Smooth muscle cell (in vitro differentiated cells): ENCODE data around the gene NECTIN2. TPM values are rescaled to one million over a fixed set of nuclear protein-coding genes. Genes with fewer than 3 reads are reported as not detected.

Source experiments
- DNase-seq: peaks from one replicate; lab custom pipeline; 2025; ENCODE audit not compliant: unreplicated experiment; lab: John Stamatoyannopoulos, UW
- H2AFZ ChIP-seq: fragments of 200-600 bp; sonication (generic); 2 replicates; pipeline ENCODE4 v1.6.0; 2016; ENCODE audit warnings: antibody characterized with exemption, low read depth, mild to moderate bottlenecking
- H3F3A ChIP-seq: fragments of 200-600 bp; sonication (generic); 2 replicates; pipeline ENCODE4 v1.6.0; 2017; ENCODE audit warnings: antibody characterized with exemption, low read depth
- H3K27ac ChIP-seq: fragments of 200-600 bp; sonication (generic); 2 replicates; pipeline ENCODE4 v1.5.1; 2016; ENCODE audit warnings: low read depth, mild to moderate bottlenecking
- H3K27me3 ChIP-seq: fragments of 200-600 bp; sonication (generic); 2 replicates; pipeline ENCODE4 v1.6.1; 2016; ENCODE audit warnings: low read depth, mild to moderate bottlenecking
- H3K36me3 ChIP-seq: fragments of 200-600 bp; sonication (generic); 2 replicates; pipeline ENCODE4 v1.5.1; 2016; ENCODE audit warnings: low read depth
- H3K4me1 ChIP-seq: fragments of 200-600 bp; sonication (generic); 2 replicates; pipeline ENCODE4 v1.5.1; 2016; ENCODE audit warnings: low read depth
- H3K4me2 ChIP-seq: fragments of 200-600 bp; sonication (generic); 2 replicates; pipeline ENCODE4 v1.6.0; 2016; ENCODE audit warnings: mild to moderate bottlenecking
- H3K4me3 ChIP-seq: fragments of 200-600 bp; sonication (generic); 2 replicates; pipeline ENCODE4 v1.5.1; 2016; ENCODE audit warnings: mild to moderate bottlenecking
- H3K79me2 ChIP-seq: fragments of 200-600 bp; sonication (generic); 2 replicates; pipeline ENCODE4 v1.6.0; 2016; ENCODE audit warnings: low read depth, mild to moderate bottlenecking
- H3K9ac ChIP-seq: fragments of 200-600 bp; sonication (generic); 2 replicates; pipeline ENCODE4 v1.6.0; 2016; ENCODE audit warnings: low read depth
- H3K9me3 ChIP-seq: fragments of 200-600 bp; sonication (generic); replicated peaks from 2 replicates; pipeline ENCODE4 v1.5.1; 2016; ENCODE audit warnings: low read depth
- H4K20me1 ChIP-seq: fragments of 200-600 bp; sonication (generic); 2 replicates; pipeline ENCODE4 v1.6.0; 2016; ENCODE audit warnings: low read depth
- WGBS: methylation state at CpG from one replicate; pipeline ENCODE4 v1.1.7; 2016; ENCODE audit warnings: low lambda C conversion rate; 5-methylcytosine and 5-hydroxymethylcytosine counted together
- polyA plus RNA-seq: library from polyadenylated mRNA; unstranded; fragments of >200 nt; fragmentation: Nextera tagmentation; extraction: Ambion mirVana; gene quantifications from 2 replicates; pipeline ENCODE4 v1.2.1, GENCODE V29; 2016
- total RNA-seq: library from RNA; depleted of rRNA; stranded (reverse); fragments of >200 nt; gene quantifications from 2 replicates; pipeline ENCODE4 v1.2.3, GENCODE V29; 2014
- TF ChIP-seq, protein P1 (sequence below): fragments of 200-600 bp; sonication (generic); IDR thresholded peaks from 2 replicates; pipeline ENCODE4 v1.5.1; 2017; ENCODE audit warnings: borderline replicate concordance, mild to moderate bottlenecking, antibody characterized with exemption; ENCODE audit not compliant: insufficient read depth, poor library complexity, severe bottlenecking

The NECTIN2 gene
- total and polyA plus RNA-seq, 2 experiments from 2014 or later = 94.6 to 160 TPM

DNA sequence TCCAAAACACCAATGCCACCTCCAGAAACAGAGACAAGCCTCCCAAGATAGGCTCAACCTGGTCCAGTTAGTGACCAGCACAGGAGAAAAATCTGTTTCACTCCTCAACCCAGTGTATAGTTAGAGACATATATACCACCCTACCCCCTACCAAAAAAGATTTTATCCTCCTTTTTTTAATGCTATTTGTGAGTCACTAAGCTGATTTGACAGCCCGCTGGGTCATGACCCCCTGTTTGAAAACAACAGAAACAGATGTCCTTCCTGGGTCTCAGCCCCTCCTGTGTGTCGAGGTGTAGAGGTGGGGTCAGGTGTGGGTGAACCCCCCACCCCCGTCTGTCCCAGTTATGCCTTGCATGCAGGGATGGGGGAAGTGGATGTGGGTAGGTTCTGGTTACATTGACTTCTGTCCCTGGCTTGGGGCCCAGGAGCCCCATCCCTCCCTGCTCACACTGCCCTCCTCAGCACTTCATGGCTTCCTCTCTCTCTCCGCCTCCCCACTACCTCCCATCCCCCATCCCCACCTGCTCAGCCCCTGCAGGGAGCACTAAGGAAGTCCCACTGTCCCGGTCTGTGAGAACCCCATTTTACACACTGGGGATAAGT is 30.9 kb downstream of the NECTIN2 start:
- peaks cover 17% of the 10 kb centered on the region for H4K20me1 ChIP-seq
- WGBS = 91% methylated on average over 5 of the region's 5 CpGs
- DNase-seq = no peak
- H3K4me2 ChIP-seq = no peak overlapping the region
- H3K9ac ChIP-seq = no peak overlapping the region
- no peaks in the 10 kb centered on the region for H3K4me1 ChIP-seq
- no peaks in the 10 kb centered on the region for H3K27me3 ChIP-seq
- H2AFZ ChIP-seq = no peak overlapping the region
- H3K27ac ChIP-seq = no peak overlapping the region
- peaks cover 4% of the 10 kb centered on the region for H3K36me3 ChIP-seq
- no peaks in the 10 kb centered on the region for H3K9me3 ChIP-seq
- H3K79me2 ChIP-seq = no peaks in the 10 kb centered on the region
- no peak overlapping the region for H3K4me3 ChIP-seq
- TF ChIP-seq, protein P1, sequence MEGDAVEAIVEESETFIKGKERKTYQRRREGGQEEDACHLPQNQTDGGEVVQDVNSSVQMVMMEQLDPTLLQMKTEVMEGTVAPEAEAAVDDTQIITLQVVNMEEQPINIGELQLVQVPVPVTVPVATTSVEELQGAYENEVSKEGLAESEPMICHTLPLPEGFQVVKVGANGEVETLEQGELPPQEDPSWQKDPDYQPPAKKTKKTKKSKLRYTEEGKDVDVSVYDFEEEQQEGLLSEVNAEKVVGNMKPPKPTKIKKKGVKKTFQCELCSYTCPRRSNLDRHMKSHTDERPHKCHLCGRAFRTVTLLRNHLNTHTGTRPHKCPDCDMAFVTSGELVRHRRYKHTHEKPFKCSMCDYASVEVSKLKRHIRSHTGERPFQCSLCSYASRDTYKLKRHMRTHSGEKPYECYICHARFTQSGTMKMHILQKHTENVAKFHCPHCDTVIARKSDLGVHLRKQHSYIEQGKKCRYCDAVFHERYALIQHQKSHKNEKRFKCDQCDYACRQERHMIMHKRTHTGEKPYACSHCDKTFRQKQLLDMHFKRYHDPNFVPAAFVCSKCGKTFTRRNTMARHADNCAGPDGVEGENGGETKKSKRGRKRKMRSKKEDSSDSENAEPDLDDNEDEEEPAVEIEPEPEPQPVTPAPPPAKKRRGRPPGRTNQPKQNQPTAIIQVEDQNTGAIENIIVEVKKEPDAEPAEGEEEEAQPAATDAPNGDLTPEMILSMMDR = no peak
- H3F3A ChIP-seq = peaks cover 14% of the 10 kb centered on the region

DNA sequence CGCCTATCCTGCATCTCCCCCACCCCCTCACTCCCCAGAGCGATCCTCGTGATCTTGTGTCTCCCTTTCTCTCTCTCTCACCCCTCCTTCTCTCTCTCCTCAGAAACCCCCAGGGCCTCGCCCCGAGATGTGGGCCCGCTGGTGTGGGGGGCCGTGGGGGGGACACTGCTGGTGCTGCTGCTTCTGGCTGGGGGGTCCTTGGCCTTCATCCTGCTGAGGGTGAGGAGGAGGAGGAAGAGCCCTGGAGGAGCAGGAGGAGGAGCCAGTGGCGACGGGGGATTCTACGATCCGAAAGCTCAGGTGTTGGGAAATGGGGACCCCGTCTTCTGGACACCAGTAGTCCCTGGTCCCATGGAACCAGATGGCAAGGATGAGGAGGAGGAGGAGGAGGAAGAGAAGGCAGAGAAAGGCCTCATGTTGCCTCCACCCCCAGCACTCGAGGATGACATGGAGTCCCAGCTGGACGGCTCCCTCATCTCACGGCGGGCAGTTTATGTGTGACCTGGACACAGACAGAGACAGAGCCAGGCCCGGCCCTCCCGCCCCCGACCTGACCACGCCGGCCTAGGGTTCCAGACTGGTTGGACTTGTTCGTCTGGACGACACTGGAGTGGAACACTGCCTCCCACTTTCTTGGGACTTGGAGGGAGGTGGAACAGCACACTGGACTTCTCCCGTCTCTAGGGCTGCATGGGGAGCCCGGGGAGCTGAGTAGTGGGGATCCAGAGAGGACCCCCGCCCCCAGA is 32.2 kb downstream of the NECTIN2 start:
- Histone ChIP-seq H3K36me3 (no peaks in the 10 kb centered on the region), H3K79me2 (no peaks in the 10 kb centered on the region), H3K9me3 (no peaks in the 10 kb centered on the region), H3K4me3 (no peak overlapping the region), H3K4me2 (no peak overlapping the region), H2AFZ (no peak overlapping the region), H3K27me3 (no peaks in the 10 kb centered on the region), H3K4me1 (no peaks in the 10 kb centered on the region), H3K27ac (no peak overlapping the region), H3K9ac (no peak overlapping the region), H4K20me1 (peaks cover 7% of the 10 kb centered on the region), H3F3A (peaks cover 10% of the 10 kb centered on the region)
- TF ChIP-seq, protein P1 = no peak
- 75% methylated on average over 22 of the region's 26 CpGs for WGBS
- DNase-seq = no peak

DNA sequence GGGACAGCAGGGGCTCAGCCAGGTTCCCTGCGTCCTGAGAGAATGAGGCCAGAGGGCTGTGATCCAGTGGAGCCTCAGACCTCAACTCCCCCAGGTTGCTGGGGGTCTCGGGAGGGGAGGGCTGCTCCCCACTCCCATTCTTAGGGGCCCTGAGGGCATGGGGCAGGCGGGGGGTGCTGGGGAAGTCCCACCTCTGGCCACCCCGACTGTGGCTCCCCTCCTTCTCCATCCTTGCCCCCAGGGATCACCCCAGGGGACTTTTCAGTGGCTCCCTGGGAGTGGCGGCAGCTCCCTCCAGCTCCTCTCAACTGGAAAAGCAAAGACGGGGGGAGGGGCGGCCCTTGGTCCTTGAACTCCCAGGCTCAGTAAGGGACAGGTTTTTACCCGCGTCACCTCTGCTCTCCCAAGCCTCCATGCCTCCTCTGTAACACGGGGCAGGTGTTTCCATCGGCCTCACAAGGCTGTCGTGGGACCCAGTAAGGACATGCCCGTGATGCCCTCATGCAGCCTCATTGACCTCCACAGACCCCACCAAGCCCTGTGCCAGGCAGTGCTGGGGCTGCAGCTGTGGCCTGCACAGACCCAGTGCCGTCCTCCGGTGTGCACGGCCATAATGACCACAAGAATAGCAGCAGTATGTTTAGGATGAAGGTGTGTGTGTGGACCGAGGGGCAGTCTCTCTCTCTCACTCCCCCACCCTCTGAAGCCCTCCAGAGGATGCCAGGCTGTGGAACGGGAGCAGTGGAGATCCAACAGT is 33.4 kb downstream of the NECTIN2 start:
- Histone ChIP-seq H3K4me2 (no peak overlapping the region), H3K36me3 (no peaks in the 10 kb centered on the region), H3K4me3 (no peak overlapping the region), H2AFZ (no peak overlapping the region), H3K9me3 (no peaks in the 10 kb centered on the region), H3K27ac (no peak overlapping the region), H3K27me3 (no peaks in the 10 kb centered on the region), H3F3A (peaks cover 6% of the 10 kb centered on the region), H3K9ac (no peak overlapping the region), H3K79me2 (no peaks in the 10 kb centered on the region), H4K20me1 (no peaks in the 10 kb centered on the region), H3K4me1 (no peaks in the 10 kb centered on the region)
- no peak for DNase-seq
- 91% methylated on average over 16 of the region's 18 CpGs for WGBS
- TF ChIP-seq, protein P1 = no peak
